Right ventricle myocardium superior (tissue), 1 donor: ENCODE data around the gene CAVIN2. TPM values are rescaled to one million over a fixed set of nuclear protein-coding genes. Genes with fewer than 3 reads are reported as not detected.

Experiments
- ATAC-seq: fragments of 200-7000 bp; cut with Tn5 transposase; one replicate; pipeline ENCODE4 v1.9.1; 2020; ENCODE audit warnings: mild to moderate bottlenecking; ENCODE audit not compliant: poor library complexity
- DNase-seq: peaks from one replicate; pipeline ENCODE4 v3.0.0-alpha.2; 2020
- intact Hi-C: fragments of 100-400 bp; cut with DNase I; formaldehyde crosslinking; loops from one replicate; pipeline ENCODE4 v1.11.2; 2022
- total RNA-seq: library from RNA; stranded (reverse); fragmentation: NEBNext Ultra II Directional; extraction: Animal tissue kit (Norgen Biotek cat#: 25700); gene quantifications from one replicate; pipeline ENCODE4 v1.2.1, GENCODE V29; 2021
- donor health status: DM: no; HTN: yes; CAD: no; lungs with severe emphysema.

CAVIN2 gene
- total RNA-seq, 1 donor from 2014 or later: 104 TPM

DNA sequence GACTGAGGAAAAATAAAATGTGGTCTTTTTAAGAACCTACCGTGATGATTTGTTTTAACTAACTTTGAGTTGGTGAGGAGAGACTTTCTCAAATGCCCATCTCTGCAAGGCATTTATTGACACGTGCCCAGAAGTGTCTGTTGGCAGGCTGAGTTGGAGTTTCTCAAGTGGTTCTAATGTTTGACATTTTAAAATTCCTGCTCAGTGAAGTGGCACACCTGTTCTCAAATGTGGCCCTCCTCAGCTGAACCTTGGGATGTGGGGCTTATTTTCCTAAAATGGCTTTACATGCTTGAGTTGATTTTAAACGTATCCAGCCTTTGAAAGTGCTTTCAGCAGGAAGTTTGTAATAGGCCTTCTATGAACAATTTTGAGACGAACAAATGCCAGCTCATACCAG is 876 bp upstream of the CAVIN2 start:
- DNase-seq (no peak), ATAC-seq (peak; percentile 15)
- intact Hi-C loops: no loop called here

GRCh38 chr2:191845876-191846514 is 893 bp downstream of the CAVIN2 start:
- intact Hi-C loops: no loop called here
- ATAC-seq (peak; percentile 8), DNase-seq (no peak)

DNA sequence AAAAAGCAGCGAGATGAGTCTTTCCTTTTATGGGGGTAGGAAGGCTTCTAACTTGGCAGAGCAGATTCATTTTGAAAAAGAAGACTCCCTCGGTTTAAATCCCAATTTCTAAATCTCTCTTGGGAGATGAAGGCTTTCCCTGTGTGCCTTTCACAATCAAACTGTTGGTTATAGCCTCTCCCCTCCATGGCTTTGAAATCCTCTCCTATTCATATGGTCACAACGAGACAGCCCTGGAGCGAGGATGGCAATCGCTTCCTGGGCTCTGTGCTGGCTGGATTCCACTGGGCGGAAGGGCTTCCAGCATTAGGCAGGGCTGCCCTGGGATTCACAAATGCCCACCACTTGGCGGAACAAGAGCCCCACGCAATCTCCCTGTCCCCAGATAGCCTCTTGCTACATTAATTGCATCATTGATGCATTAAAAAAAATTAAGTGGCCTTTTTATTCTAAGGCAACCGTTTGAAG is 1.6 kb downstream of the CAVIN2 start:
- DNase-seq (peak; percentile 79), ATAC-seq (peak; percentile 70)
- intact Hi-C loops: no loop called here

DNA sequence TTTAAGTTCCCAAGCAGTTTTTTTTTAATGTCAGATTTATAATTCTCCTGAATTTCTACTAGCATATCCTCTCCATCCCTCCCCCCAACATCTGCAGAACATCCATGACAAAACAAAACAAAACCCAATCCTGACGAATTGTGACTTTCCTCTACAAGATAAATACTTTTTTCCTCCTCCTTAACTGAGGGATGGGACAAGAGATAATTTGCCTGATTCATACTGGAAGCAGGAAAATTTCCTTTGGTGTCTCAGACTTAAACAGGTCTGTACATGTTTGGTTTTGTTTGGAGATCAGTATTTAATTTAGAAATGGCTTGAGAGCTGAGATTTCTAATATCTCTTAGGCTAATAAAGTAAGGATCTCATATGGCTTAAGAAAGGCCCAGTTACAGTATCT is 2.2 kb downstream of the CAVIN2 start:
- intact Hi-C loops: no loop called here

GRCh38 chr2:191840921-191841320 is 6.0 kb downstream of the CAVIN2 start:
- intact Hi-C loops: no loop called here
- ATAC-seq: no peak
- no peak for DNase-seq

More for the DNA sequence above, 2.2 kb downstream of the CAVIN2 start:
- ATAC-seq (no peak), DNase-seq (no peak)

- no peak for DNase-seq
- intact Hi-C loops: no loop called here
- no peak for ATAC-seq
Observed at GRCh38 chr2:191839918-191840804, 6.7 kb downstream of the CAVIN2 start.

DNA sequence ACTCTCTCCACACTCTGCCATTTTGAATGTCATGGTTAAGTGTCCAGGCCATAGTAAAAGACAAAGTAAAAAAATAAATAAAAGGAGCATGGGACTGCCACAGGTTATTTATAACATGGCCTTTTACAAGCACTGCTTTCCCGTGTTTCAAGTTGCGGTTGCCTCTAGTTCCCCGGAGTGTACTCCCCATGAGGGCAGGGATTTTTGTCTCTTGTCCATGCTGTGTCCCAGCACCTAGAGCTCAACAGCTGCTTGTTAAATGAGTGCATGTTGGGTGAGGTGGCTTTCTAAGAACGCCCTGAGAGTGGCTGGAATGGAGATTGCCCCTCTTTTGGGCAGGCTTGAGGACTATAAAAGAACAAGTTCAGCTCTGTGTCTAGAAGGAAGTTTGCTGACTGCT is 8.4 kb downstream of the CAVIN2 start:
- ATAC-seq (no peak), DNase-seq (no peak)
- intact Hi-C loops: no loop called here

- intact Hi-C loops: no loop called here
- DNase-seq (peak; percentile 43), ATAC-seq (peak; percentile 81)
Observed at GRCh38 chr2:191836853-191837769, 9.8 kb downstream of the CAVIN2 start.

GRCh38 chr2:191836471-191836852 is 10.4 kb downstream of the CAVIN2 start:
- intact Hi-C loops: no loop called here
- ATAC-seq: no peak
- no peak for DNase-seq

- DNase-seq (peak; percentile 37), ATAC-seq (no peak)
Observed at GRCh38 chr2:191835539-191836350, 11.1 kb downstream of the CAVIN2 start.

GRCh38 chr2:191835100-191835499 is 11.8 kb downstream of the CAVIN2 start:
- DNase-seq: no peak
- intact Hi-C loops: no loop called here
- ATAC-seq: no peak

More at GRCh38 chr2:191835539-191836350, 11.1 kb downstream of the CAVIN2 start:
- intact Hi-C loops: no loop called here

- DNase-seq (no peak), ATAC-seq (no peak)
- intact Hi-C loops: no loop called here
Observed at GRCh38 chr2:191833356-191833755, 13.5 kb downstream of the CAVIN2 start.

DNA sequence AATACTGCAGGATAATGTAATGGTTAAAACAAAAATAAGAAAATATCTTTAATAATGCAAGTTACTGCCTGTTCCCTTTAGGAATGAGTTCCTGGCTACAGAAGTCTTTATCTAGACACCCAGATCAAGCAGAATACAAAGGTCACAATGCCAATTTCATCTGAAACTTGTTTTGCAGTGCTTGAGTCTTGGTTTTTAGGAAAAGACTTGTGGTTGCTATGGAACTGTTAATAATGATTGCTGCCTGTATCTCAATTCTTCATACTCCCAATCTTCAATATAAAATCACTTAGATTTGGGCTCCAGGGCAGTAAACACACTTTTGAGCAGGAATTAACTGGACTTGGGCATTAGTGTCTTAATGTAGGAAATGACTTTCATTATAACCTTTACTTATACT is 14.2 kb downstream of the CAVIN2 start:
- ATAC-seq (no peak), DNase-seq (no peak)
- intact Hi-C loops: no loop called here

DNA sequence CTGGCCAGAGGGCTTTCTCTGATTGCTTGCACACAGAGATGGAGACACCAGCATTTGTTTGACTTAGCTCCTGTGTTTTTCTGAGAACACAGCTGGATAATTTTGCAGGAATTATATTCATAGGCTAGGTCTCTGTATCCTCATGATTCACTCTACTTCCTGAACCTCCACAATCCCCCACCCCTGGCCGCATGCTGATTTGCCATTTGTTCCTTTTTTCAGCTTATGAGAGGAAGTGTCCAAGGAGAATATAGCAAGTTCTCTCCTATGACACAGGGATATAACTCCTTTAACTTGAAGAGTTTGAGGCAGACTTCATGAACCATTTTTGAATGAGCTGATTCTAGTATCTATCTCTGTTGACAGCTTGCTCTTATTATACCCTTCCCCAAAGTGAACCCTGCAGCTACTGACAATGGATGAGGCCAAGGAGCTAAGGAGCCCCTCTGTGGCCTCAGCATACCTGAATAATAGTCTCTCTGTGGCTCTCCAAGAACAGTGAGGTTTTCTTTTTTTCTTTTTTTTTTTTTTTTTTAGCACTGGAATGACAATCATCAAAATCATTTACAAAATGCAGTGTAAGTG is 15.4 kb downstream of the CAVIN2 start:
- DNase-seq (no peak), ATAC-seq (no peak)
- intact Hi-C loops: no loop called here

- DNase-seq (no peak), ATAC-seq (no peak)
- intact Hi-C loops: no loop called here
Observed at GRCh38 chr2:191824398-191824797, 22.5 kb downstream of the CAVIN2 start.

GRCh38 chr2:191821078-191821477 is 25.8 kb downstream of the CAVIN2 start:
- DNase-seq: no peak
- intact Hi-C loops: no loop called here
- ATAC-seq: no peak

GRCh38 chr2:191818725-191819350 is 28.1 kb downstream of the CAVIN2 start:
- no peak for DNase-seq
- intact Hi-C loops: loop anchor here (10.0 kb wide), 1 partner anchor 96 kb away; no protein-coding TSS in a partner anchor
- ATAC-seq: peak; percentile 71
